Right hindlimb (tissue), 1 donor: ENCODE measurements around the gene NEK11.
"Not testable (repeated sequence)": the region's sequence is repeated elsewhere in the genome, so short reads cannot be mapped to it uniquely, and the experiment has no call there.

Source experiments
- DNase-seq: peaks from one replicate; pipeline ENCODE4 v3.0.0-alpha.2; 2018

Gene NEK11

GRCh38 chr3:131370935-131371687 is 344.4 kb downstream of the NEK11 start:
- no peak for DNase-seq

GRCh38 chr3:131371688-131372066 is 345.0 kb downstream of the NEK11 start:
- DNase-seq = no peak

DNA sequence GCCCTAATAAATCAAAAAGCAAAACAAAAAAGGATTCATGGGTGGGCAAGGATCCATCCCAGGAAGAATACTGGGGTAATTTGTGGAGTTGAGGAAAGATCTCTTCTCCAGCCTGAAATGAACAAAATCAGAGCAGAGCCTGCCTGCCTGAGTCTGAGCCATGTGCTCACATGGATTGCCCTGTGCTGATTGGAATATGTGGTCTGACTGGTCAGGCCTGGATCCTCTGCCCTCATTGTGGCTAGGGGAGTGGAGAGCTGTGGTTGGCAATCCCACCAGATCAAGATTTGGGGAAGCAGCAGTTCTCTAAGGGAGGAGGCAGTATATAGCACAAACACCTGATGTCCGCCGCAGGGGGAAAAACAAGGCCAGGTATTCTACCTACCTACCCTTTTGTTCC is 348.1 kb downstream of the NEK11 start:
- no peak for DNase-seq

DNA sequence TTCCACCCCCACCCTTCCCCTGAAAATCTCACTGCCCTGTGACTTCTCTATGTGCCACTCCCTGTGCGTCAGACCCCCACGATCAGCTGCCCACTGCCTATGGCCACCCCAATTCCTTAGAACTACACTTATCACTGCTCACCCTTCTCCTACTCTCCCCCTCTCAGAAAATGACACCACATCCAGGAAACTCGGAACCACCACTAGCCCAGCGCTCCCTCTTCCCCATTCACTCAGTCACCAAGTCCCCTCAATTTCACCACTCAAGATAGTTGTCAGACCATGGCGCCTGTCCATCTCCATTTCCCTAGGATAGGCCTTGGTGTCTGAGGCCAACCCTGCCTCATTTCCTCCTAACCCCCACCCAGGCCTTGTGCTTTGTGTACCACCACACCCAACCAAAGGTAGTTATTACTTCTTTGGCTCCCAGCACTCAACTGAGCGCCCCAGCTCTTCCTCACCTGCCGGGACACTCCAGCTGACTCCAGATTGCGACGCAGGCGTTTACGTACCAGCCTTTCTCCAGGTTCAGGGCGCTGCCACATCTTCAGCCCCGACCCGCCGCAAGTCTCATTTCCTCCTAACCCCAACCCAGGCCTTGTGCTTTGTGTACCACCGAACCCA is 354.3 kb downstream of the NEK11 start:
- DNase-seq = not testable (repeated sequence)

GRCh38 chr3:131381445-131382291 is 355.0 kb downstream of the NEK11 start, which contains the start of gene NUDT16:
Gene NUDT16, plus strand, starts transcription at chr3:131381774. Its CDS starts 31 bp downstream, at chr3:131381805.
- peak; percentile 99 for DNase-seq

GRCh38 chr3:131386429-131387165 is 359.9 kb downstream of the NEK11 start:
- peak; percentile 51 for DNase-seq

- DNase-seq = no peak
Measured at GRCh38 chr3:131387796-131388489, 361.3 kb downstream of the NEK11 start.

DNA sequence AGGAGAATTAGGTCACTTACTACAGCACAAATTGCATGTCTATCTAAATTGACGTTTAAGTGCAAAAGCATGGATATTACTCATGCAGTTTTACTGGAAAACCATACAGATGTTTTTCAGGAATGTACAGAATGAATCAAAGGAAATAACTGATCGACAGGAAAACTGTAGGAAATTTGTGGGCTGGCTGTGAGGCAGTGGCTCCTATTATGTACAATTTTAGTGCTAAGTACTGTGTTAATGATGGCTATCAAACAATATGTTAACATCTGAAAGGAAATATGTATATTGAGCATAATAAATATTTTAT is 361.8 kb downstream of the NEK11 start:
- no peak for DNase-seq

DNA sequence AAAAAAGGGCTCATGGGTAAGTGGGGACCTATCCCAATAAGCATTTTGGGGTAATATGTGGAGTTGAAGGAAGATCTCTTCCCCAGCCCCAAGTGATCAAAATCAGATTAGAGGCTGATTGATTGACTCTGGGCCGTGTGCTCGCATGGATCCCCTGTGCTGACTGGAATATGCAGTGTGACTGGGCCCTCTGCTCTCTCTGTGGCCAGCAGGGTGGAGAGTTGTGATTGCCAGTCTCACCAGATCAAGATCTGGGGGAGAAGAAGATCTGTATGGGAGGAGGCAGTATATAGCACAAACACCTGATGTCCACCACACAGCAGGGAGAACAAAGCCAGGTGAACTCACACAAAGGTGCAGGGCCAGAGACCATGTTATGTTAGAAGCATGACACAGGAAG is 363.7 kb downstream of the NEK11 start:
- no peak for DNase-seq

DNA sequence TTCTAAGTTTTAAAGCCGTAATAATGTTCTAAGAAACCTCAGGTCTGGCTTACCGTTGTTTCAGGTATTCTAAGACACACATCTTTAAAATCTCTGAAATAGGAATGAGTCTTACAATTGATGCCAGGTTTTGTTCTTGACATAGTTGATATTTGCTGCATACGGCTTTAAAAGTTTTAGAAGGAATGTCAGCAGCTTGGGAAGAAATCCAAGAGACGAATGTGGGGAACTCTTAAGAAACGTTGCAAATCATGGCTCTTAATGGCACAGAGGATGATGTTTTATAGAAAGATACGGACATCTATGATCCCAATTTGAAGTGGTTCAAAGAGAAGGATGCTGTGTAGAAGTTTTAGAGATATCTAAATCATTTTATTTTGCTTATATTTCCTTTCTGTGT is 366.4 kb downstream of the NEK11 start:
- DNase-seq = no peak

DNA sequence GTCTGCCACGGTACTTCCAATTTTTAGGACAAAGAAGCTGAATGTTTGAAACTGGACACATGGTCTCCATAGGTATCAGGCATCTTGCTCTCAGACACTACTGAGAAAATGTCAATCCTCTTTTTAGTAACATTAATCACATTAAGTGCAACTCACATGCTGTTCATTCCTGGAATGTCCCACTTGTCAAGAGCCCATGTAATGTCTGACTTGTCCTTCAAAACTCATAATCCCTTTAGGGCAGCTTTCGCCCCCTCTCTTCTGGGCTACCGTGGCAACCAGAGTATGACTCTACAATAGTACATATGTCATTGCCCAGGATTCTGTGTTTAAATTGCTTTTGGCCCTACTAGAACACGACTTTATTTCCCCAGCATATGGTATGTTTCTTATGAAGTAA is 367.2 kb downstream of the NEK11 start:
- no peak for DNase-seq

GRCh38 chr3:131394400-131394799 is 367.7 kb downstream of the NEK11 start:
- DNase-seq = no peak

DNA sequence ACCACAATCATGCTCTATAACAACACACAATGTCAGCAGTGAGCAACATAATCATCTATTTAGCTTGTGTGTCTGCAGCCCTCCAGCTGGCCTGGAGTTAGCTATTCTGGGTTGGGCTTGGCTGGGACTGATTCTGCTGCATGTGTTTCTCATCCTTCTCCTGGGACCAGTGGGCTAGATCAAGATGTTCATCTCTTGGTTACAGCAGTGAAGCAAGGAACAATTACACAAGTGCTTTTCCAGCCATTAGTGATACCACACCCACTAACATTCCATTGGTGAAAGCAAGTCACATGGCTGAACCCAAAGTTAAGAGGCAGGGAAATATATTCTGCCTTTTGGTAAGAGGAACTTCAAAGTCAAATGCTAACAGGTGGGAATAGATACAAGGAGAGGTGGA is 369.5 kb downstream of the NEK11 start:
- DNase-seq = peak; percentile 68

DNA sequence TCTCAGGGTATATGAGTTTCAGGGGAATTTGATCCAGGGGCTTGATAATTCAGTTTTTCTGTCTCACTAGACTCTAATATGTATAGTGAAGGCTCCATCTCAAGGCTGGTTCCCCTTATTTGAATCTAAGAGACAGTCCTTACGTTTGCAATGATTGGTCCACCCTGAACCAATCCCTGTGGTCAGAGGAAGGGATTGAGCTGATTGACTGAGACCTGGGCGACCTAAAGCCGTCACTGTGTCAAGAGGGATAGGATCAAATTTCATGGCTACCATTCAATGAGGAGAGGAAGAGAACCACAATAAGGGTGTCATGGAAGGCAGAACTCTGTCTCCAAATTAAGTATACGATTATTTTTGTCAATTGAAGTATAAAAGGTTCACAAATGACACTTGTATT is 371.2 kb downstream of the NEK11 start:
- no peak for DNase-seq
